ENCODE data around the gene CLDN17.

CLDN17 gene, protein sequence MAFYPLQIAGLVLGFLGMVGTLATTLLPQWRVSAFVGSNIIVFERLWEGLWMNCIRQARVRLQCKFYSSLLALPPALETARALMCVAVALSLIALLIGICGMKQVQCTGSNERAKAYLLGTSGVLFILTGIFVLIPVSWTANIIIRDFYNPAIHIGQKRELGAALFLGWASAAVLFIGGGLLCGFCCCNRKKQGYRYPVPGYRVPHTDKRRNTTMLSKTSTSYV

DNA sequence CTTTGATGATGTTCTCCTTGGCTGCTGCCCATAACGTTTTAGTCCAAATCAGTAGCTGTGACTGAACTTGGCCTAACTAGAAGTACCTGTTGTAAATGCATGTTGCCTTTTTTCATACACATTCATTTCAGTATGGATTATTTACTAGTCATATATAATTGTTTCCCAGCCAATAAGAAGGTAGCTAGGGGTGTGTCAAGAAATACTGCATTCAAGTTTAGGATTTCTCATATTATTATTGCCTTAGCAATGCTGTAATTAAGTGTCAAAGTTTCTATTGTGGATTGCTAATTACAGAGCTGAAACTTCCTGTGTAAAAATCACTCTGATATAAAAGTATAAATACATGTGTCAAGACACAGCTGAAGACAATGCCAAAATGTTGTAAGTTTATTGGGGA is at the start of gene CLDN17:
TSS of gene CLDN17 (minus strand) at position 101 of the 400 bp plus-strand sequence. CDS start 188 bp downstream, outside the sequence.
- in situ Hi-C loops (cut with MboI; ENCODE audit: low pct_unique_long_range_greater_than_20kb, low sequenced_read_pairs): no loop called here
- DNase-seq: no peak

GRCh38 chr21:30216041-30216723 is 49.6 kb upstream of the CLDN17 start, which contains the start of gene CLDN8:
Gene CLDN8, minus strand, starts transcription at chr21:30216097. Its CDS starts 172 bp downstream, at chr21:30215925.
- in situ Hi-C loops (cut with MboI; ENCODE audit: low pct_unique_long_range_greater_than_20kb, low sequenced_read_pairs): no loop called here
- no peak for DNase-seq

DNA sequence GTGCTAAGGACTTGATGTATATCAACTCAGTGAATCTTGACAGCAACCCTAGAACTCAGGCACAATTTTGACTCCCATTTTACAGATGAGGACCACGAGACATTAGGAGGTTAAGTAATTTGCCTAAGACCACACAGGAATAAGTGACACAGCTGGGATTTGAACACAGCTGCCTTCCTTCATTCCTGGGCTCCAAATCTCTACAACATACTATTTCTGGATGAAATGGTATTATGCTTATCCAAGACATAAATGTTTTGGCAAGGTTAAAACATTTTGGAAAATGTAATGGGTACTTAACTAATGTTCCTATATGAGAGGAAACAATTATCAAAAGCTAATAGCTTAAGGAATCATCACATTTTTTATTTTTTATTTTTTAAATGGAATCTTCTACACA is 44.5 kb upstream of the CLDN17 start:
- DNase-seq: no peak
- in situ Hi-C loops (cut with MboI; ENCODE audit: low pct_unique_long_range_greater_than_20kb, low sequenced_read_pairs): no loop called here

DNA sequence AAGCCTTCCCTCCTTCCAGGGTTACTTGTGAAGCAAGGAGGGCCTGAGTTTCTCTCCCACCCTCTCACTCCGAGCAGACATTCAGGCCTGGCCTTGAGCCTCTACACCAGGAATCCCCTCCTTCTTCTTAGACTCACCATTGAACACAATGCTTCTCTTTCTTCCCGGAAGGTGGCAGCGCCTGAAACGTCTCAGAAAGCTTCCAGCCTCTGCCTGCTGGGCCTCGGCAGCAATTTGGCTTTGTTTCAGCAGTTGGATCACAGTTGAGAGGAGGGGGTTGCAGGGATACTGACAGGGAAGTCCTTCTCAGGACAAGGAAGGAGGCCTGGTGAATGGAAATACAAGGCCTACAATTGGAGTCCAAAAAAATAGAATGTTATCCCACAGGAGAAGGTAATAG is 43.0 kb upstream of the CLDN17 start:
- DNase-seq: no peak

DNA sequence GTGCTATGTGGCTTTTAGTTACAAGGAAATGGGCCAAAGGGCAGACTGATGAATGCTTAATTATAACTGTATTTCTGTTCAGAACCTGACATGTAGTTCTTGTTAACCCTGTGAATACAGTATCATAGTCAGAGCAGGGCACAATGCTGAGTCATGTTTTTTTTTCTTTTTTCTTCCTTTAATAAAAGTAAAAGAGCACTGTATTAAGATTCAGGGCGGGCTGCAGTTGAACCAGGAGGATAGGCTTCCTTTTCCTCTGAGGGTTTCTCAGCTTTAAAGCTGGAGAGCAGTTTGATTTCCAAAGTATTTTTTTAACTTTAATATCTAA is 40.6 kb upstream of the CLDN17 start:
- in situ Hi-C loops (cut with MboI; ENCODE audit: low pct_unique_long_range_greater_than_20kb, low sequenced_read_pairs): no loop called here
- DNase-seq: no peak

More for the DNA sequence above, 43.0 kb upstream of the CLDN17 start:
- in situ Hi-C loops (cut with MboI; ENCODE audit: low pct_unique_long_range_greater_than_20kb, low sequenced_read_pairs): no loop called here

GRCh38 chr21:30206551-30207251 is 40.1 kb upstream of the CLDN17 start:
- in situ Hi-C loops (cut with MboI; ENCODE audit: low pct_unique_long_range_greater_than_20kb, low sequenced_read_pairs): no loop called here
- no peak for DNase-seq

DNA sequence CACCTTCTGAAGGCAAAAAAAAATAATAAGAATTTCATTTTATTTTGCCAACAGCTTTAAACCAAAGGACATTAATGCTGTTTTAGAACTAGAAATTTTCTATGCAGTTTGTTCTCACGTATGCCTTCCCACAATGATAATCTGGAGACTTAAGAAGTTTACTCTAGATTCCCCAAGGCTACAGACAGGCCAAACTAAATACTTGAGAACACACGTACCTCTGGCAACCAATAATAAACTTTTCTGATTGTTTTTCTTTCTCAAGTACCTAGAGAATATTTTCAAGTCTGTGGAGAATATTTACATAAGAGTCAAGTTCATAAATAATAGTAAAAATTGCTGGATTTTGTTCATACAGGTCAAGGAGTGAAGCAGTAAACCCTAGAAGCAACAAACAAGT is 33.4 kb upstream of the CLDN17 start:
- no peak for DNase-seq
- in situ Hi-C loops (cut with MboI; ENCODE audit: low pct_unique_long_range_greater_than_20kb, low sequenced_read_pairs): no loop called here

DNA sequence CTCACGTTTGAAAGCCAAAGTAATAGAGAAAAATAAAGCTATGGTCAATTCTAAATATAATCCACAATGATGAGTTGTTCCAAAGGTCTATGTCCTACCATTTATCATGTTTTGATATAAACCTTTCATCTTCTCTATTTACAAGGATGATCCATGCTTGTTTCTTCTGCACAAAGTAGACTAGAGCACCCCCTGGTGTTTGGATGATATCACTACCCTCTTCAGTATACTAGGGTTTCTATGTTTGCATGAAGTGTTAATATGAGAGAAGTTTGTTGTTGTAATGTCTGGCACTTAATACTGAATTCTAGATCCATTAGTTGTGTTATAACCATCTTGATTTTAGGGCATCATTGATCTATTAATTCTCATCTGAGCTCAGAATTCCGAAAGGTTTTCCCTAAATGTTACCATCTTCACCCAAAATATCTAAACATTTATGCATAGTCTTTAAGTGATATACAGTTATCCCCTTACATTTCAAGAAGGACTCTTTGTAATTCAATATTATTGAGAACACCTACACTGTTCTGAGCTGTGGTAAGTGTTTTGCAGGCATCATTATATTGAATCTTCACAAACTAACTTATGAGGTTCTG is 28.2 kb upstream of the CLDN17 start:
- in situ Hi-C loops (cut with MboI; ENCODE audit: low pct_unique_long_range_greater_than_20kb, low sequenced_read_pairs): no loop called here
- peak; percentile 36 for DNase-seq

GRCh38 chr21:30193201-30193600 is 26.6 kb upstream of the CLDN17 start:
- DNase-seq: no peak
- in situ Hi-C loops (cut with MboI; ENCODE audit: low pct_unique_long_range_greater_than_20kb, low sequenced_read_pairs): no loop called here

GRCh38 chr21:30190554-30190953 is 23.9 kb upstream of the CLDN17 start:
- in situ Hi-C loops (cut with MboI; ENCODE audit: low pct_unique_long_range_greater_than_20kb, low sequenced_read_pairs): no loop called here
- DNase-seq: no peak

- in situ Hi-C loops (cut with MboI; ENCODE audit: low pct_unique_long_range_greater_than_20kb, low sequenced_read_pairs): no loop called here
Observed at GRCh38 chr21:30189773-30190172, 23.2 kb upstream of the CLDN17 start.

GRCh38 chr21:30186242-30186641 is 19.6 kb upstream of the CLDN17 start:
- in situ Hi-C loops (cut with MboI; ENCODE audit: low pct_unique_long_range_greater_than_20kb, low sequenced_read_pairs): no loop called here
- no peak for DNase-seq

More at GRCh38 chr21:30189773-30190172, 23.2 kb upstream of the CLDN17 start:
- no peak for DNase-seq

- no peak for DNase-seq
- in situ Hi-C loops (cut with MboI; ENCODE audit: low pct_unique_long_range_greater_than_20kb, low sequenced_read_pairs): no loop called here
Observed at GRCh38 chr21:30168086-30168485, 1.5 kb upstream of the CLDN17 start.

- DNase-seq: no peak
- in situ Hi-C loops (cut with MboI; ENCODE audit: low pct_unique_long_range_greater_than_20kb, low sequenced_read_pairs): no loop called here
Observed at GRCh38 chr21:30166171-30166570, 434 bp downstream of the CLDN17 start.

DNA sequence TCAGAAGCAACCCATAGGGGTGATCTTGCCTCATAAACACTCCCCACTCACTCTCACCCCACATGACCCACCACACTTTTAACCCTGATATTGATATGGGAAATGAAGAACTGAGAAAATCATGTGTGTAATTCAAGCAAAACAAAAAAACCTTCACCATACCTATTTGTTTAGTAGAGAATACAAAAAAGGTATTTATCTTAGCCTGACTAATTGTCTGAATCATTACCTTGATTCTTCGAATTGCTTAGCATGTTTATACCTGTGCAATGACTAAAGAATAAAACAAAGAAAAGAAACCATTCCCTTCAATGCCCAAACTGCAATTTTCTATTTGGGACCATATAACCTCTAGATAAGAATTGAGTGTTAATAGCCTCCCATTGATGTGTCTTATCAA is 1.8 kb downstream of the CLDN17 start:
- in situ Hi-C loops (cut with MboI; ENCODE audit: low pct_unique_long_range_greater_than_20kb, low sequenced_read_pairs): no loop called here
- no peak for DNase-seq

GRCh38 chr21:30153697-30154340 is 12.8 kb downstream of the CLDN17 start:
- no peak for DNase-seq
- in situ Hi-C loops (cut with MboI; ENCODE audit: low pct_unique_long_range_greater_than_20kb, low sequenced_read_pairs): no loop called here

DNA sequence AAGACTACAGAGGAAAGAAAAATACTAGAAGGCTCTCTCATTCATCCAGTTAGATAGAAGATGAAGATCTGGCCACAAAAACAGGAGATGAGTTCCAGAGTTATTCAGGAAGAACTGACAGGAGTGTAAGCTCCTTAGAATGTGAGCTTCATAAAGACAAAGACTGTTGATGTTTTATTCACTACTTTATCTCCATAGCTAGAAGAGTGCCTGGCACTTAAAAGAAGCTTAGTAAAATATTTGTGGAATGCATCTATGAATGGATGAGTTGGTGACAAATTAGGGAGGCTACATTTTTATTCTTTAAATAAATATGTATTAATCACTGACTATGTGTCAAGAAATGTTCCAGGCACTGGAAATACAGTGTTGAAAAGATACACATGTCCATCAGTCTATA is 13.8 kb downstream of the CLDN17 start:
- no peak for DNase-seq
- in situ Hi-C loops (cut with MboI; ENCODE audit: low pct_unique_long_range_greater_than_20kb, low sequenced_read_pairs): no loop called here

DNA sequence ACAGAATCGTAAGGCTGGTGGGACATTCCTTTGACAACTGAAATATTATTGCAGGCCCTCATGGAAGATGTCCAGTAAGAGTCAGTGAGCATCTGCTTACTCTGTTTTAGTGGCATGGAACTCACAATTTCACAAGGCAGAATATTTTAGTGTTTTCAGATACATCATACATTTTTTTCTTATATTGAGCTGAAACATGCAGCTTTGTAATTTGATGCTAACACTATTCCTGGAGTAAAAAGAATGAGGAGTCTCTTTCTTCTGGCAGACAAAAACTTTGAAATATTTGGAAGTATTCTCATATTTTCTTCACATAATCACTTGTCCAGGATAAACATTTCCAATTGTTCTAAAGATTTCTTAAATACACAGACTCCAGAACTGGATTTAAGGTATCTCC is 17.7 kb downstream of the CLDN17 start:
- in situ Hi-C loops (cut with MboI; ENCODE audit: low pct_unique_long_range_greater_than_20kb, low sequenced_read_pairs): no loop called here
- DNase-seq: no peak

DNA sequence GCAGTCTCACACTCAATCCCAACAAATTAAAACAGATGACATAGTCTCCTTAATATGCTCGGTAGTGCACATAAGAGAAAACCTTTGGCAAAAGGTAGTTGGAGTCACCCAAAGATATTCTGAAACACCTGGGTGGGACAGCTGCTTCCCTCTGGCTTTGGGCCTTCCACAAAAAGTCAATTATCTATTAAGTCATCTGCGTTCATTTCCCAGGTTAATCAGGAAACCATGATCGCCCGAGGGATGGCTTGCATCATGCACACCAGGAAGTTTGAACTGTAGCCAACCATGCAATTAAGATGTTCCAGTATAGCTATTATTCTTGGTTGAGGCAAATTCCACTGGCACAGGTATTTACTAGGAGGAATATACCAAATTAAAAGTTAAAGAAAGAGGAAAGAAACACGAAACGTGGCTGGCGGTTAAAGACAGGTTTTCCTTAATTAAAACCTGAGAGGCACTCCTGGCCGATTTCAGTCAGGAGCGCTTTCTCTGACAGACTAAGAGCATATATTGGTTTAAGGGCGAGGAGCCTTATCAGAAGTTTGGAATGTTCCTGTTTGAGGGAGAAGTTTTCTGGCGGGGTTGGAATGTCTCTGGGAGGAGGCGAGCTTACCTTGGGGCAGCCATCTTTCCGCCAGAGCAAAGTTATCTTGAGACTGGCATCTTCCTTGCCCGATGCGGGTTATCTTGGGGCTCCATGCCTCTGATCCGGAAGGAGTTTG is 19.9 kb downstream of the CLDN17 start:
- no peak for DNase-seq
- in situ Hi-C loops (cut with MboI; ENCODE audit: low pct_unique_long_range_greater_than_20kb, low sequenced_read_pairs): no loop called here
